ENCODE results near the gene CFB. TPM values are rescaled to one million over a fixed set of nuclear protein-coding genes. Genes with fewer than 3 reads are reported as not detected.
"Not testable (repeated sequence)": the region's sequence is repeated elsewhere in the genome, so short reads cannot be mapped to it uniquely, and the experiment has no call there.

Gene CFB
- total RNA-seq, 1 experiment from 2014 or later, result 22.6 TPM

DNA sequence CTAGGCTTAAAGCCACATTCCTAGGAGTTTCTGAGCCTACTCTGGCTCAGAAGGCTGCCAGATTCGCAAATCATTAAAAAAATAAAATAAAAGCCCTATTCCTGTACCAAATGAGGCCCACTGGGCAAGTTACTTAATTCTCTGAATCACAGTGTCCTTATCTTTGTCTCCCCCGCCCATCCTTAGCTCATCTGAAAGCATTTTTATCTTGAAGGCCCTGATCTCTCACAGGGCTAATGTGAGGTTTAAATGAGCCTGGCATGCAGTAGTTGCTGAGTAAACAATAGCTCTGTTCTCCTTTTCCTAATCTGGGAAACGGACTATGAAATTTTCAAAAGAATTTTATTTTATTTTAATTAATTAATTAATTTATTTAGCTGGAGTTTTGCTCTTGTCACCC is 41.9 kb upstream of the CFB start:
- TF ChIP-seq, protein P1, sequence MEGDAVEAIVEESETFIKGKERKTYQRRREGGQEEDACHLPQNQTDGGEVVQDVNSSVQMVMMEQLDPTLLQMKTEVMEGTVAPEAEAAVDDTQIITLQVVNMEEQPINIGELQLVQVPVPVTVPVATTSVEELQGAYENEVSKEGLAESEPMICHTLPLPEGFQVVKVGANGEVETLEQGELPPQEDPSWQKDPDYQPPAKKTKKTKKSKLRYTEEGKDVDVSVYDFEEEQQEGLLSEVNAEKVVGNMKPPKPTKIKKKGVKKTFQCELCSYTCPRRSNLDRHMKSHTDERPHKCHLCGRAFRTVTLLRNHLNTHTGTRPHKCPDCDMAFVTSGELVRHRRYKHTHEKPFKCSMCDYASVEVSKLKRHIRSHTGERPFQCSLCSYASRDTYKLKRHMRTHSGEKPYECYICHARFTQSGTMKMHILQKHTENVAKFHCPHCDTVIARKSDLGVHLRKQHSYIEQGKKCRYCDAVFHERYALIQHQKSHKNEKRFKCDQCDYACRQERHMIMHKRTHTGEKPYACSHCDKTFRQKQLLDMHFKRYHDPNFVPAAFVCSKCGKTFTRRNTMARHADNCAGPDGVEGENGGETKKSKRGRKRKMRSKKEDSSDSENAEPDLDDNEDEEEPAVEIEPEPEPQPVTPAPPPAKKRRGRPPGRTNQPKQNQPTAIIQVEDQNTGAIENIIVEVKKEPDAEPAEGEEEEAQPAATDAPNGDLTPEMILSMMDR (conservative IDR thresholded peaks at IDR 0.05), result no peak
- no peak for TF ChIP-seq EZH2 (IDR thresholded peaks at IDR 0.05; ENCODE audit: low read depth)
- Histone ChIP-seq H3K36me3 (ENCODE audit: low read depth) (no peaks in the 10 kb centered on the region), H2AFZ (no peak overlapping the region), H3K4me3 (no peak overlapping the region), H3K79me2 (ENCODE audit: low read depth) (peaks cover 9% of the 10 kb centered on the region; the same call in 1 of the 2 replicates), H4K20me1 (ENCODE audit: insufficient read depth) (no peaks in the 10 kb centered on the region), H3K4me2 (no peak overlapping the region), H3K27ac (no peak overlapping the region), H3K4me1 (replicated peaks; ENCODE audit: insufficient read depth) (peaks cover 22% of the 10 kb centered on the region; the same call in 1 of the 2 replicates), H3F3A (ENCODE audit: insufficient read depth, low read depth) (peaks cover 22% of the 10 kb centered on the region), H3K9me2 (ENCODE audit: insufficient read depth) (no peaks in the 10 kb centered on the region), H3K9me3 (ENCODE audit: insufficient read depth, low read depth) (no peaks in the 10 kb centered on the region), H3K27me3 (ENCODE audit: insufficient read depth, low read depth) (no peaks in the 10 kb centered on the region)
- intact Hi-C loops (cut with micrococcal nuclease; ENCODE audit: unreplicated experiment), result loop anchor here (2.0 kb wide), 1 partner anchor 49 kb away; no protein-coding TSS in a partner anchor
- CTCF ChIA-PET, result interaction anchor here (0.6 kb wide), 1 partner anchor 10 kb away, joined by 5 read pairs; no protein-coding TSS in a partner anchor
- POLR2A ChIA-PET (ENCODE audit: unreplicated experiment), result no interaction called here
- DNase-seq, result no peak
- no TSS peak for BruUV-seq (replicated peaks)

DNA sequence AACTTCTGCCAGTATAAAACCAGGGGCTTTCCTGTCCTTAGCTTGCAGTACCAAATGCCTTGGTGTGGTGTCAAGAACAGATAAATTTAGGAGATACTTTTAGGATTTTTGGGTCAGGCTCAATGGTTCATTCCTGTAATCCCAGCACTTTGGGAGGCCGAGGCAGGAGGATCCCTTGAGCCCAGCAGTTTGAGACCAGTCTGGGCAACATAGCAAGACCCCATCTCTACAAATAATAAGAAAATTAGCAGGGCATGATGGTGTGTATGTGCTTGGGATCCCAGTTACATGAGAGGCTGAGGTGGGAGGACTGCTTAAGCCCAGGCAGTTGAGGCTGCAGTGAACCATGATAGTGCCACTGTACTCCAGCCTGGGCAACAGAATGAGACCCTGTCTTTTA is 40.9 kb upstream of the CFB start:
- BruUV-seq (replicated peaks), result no TSS peak
- Histone ChIP-seq H4K20me1 (ENCODE audit: insufficient read depth) (no peaks in the 10 kb centered on the region), H3K27ac (no peak overlapping the region), H3K9me2 (ENCODE audit: insufficient read depth) (no peaks in the 10 kb centered on the region), H3K27me3 (ENCODE audit: insufficient read depth, low read depth) (no peaks in the 10 kb centered on the region), H3K36me3 (ENCODE audit: low read depth) (no peaks in the 10 kb centered on the region), H3K79me2 (ENCODE audit: low read depth) (peaks cover 6% of the 10 kb centered on the region; the same call in 1 of the 2 replicates), H3F3A (ENCODE audit: insufficient read depth, low read depth) (peaks cover 24% of the 10 kb centered on the region), H3K4me3 (no peak overlapping the region), H3K4me1 (replicated peaks; ENCODE audit: insufficient read depth) (peaks cover 18% of the 10 kb centered on the region; the same call in 1 of the 2 replicates), H2AFZ (no peak overlapping the region), H3K9me3 (ENCODE audit: insufficient read depth, low read depth) (no peaks in the 10 kb centered on the region), H3K4me2 (no peak overlapping the region)
- TF ChIP-seq, protein P1 (conservative IDR thresholded peaks at IDR 0.05), result no peak
- TF ChIP-seq EZH2 (IDR thresholded peaks at IDR 0.05; ENCODE audit: low read depth), result no peak
- intact Hi-C loops (cut with micrococcal nuclease; ENCODE audit: unreplicated experiment), result no loop called here
- DNase-seq, result no peak
- CTCF ChIA-PET, result no interaction called here
- POLR2A ChIA-PET (ENCODE audit: unreplicated experiment), result no interaction called here

DNA sequence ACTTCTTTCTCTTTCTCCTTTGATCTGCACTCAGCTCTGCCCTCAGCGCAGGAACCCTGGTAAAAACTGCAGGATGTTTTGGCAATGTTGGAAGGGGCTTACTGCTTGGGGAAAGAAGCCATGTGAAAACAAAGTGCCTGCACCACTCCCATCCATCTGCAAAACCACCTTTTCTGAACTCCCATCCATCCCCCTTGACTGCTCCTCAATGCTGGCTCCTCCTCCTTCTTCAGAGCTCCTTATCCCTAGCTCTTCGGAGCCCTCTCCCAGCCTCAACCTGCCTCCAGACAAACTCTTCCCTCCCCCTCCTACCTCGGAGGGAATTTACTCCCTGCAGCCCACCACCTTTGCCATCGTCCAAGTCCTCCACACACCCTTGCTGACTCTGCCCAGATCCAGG is 39.8 kb upstream of the CFB start:
- Histone ChIP-seq H3K27me3 (ENCODE audit: insufficient read depth, low read depth) (no peaks in the 10 kb centered on the region), H3K9me2 (ENCODE audit: insufficient read depth) (no peaks in the 10 kb centered on the region), H2AFZ (no peak overlapping the region), H3K79me2 (ENCODE audit: low read depth) (peaks cover 3% of the 10 kb centered on the region; the same call in 1 of the 2 replicates), H3K4me1 (replicated peaks; ENCODE audit: insufficient read depth) (peaks cover 24% of the 10 kb centered on the region; the same call in 1 of the 2 replicates), H3K27ac (no peak overlapping the region), H3F3A (ENCODE audit: insufficient read depth, low read depth) (peaks cover 32% of the 10 kb centered on the region), H3K36me3 (ENCODE audit: low read depth) (no peaks in the 10 kb centered on the region), H3K4me3 (no peak overlapping the region), H3K9me3 (ENCODE audit: insufficient read depth, low read depth) (no peaks in the 10 kb centered on the region), H4K20me1 (ENCODE audit: insufficient read depth) (no peaks in the 10 kb centered on the region), H3K4me2 (no peak overlapping the region)
- TF ChIP-seq, protein P1 (conservative IDR thresholded peaks at IDR 0.05), result no peak
- TF ChIP-seq EZH2 (IDR thresholded peaks at IDR 0.05; ENCODE audit: low read depth), result no peak
- ChIA-PET POLR2A (ENCODE audit: unreplicated experiment) (no interaction called here), CTCF (no interaction called here)
- DNase-seq, result no peak
- intact Hi-C loops (cut with micrococcal nuclease; ENCODE audit: unreplicated experiment), result no loop called here
- BruUV-seq (replicated peaks), result no TSS peak

DNA sequence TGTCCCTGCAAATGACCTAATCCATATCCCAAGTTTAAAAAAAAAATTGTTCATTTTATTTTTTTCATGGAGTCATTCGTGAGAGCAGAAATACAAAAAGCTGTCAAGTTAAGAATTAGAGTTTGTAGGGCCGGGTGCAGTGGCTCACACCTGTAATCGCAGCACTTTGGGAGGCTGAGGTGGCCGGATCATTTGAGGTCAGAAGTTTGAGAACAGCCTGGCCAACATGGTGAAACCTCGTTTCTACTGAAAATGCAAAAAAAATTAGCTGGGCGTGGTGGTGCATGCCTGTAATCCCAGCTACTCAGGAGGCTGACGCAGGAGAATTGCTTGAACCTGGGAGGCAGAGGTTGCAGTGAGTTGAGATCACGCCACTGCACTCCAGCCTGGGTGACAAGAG is 39.2 kb upstream of the CFB start:
- H2AFZ ChIP-seq; DNase-seq; H3K27ac ChIP-seq; H4K20me1 ChIP-seq (ENCODE audit: insufficient read depth); H3K4me2 ChIP-seq; H3K36me3 ChIP-seq (ENCODE audit: low read depth); H3K4me3 ChIP-seq; H3K79me2 ChIP-seq (ENCODE audit: low read depth); H3K9me3 ChIP-seq (ENCODE audit: insufficient read depth, low read depth); intact Hi-C loops (cut with micrococcal nuclease; ENCODE audit: unreplicated experiment); BruUV-seq (replicated peaks); H3K27me3 ChIP-seq (ENCODE audit: insufficient read depth, low read depth); H3K9me2 ChIP-seq (ENCODE audit: insufficient read depth): not testable (repeated sequence)
- Histone ChIP-seq H3K4me1 (replicated peaks; ENCODE audit: insufficient read depth) (peaks cover 27% of the 10 kb centered on the region; the same call in 1 of the 2 replicates), H3F3A (ENCODE audit: insufficient read depth, low read depth) (peaks cover 31% of the 10 kb centered on the region)
- CTCF ChIA-PET, result interaction anchor here (0.6 kb wide), 1 partner anchor 182 kb away, joined by 7 read pairs; no protein-coding TSS in a partner anchor
- POLR2A ChIA-PET (ENCODE audit: unreplicated experiment), result interaction anchor here (0.6 kb wide), 1 partner anchor 133 kb away, joined by 4 read pairs; no protein-coding TSS in a partner anchor
